Epidermal melanocyte (primary cell): ENCODE results near the gene CDK17.
"Not testable (repeated sequence)": the region's sequence is repeated elsewhere in the genome, so short reads cannot be mapped to it uniquely, and the experiment has no call there.

Experiments
- DNase-seq: peaks from one replicate; pipeline ENCODE4 v3.0.0; 2011; ENCODE audit warnings: low spot score; ENCODE audit not compliant: insufficient read length

CDK17 gene

GRCh38 chr12:96399919-96400630, at the start of gene CDK17:
TSS of gene CDK17 (minus strand) at chr12:96400439. CDS start at chr12:96334836, 65,603 bp downstream.
- DNase-seq, result peak; percentile 72

- DNase-seq, result no peak
Measured at GRCh38 chr12:96448300-96448699, 48.1 kb upstream of the CDK17 start.

GRCh38 chr12:96447256-96447655, 47.0 kb upstream of the CDK17 start:
- DNase-seq, result no peak

- DNase-seq, result no peak
Measured at GRCh38 chr12:96445691-96446583, 45.7 kb upstream of the CDK17 start.

GRCh38 chr12:96444399-96444798, 44.2 kb upstream of the CDK17 start:
- DNase-seq, result no peak

- DNase-seq, result no peak
Measured at GRCh38 chr12:96442906-96443305, 42.7 kb upstream of the CDK17 start.

GRCh38 chr12:96441816-96442215, 41.6 kb upstream of the CDK17 start:
- DNase-seq, result no peak

GRCh38 chr12:96438330-96438729, 38.1 kb upstream of the CDK17 start:
- no peak for DNase-seq

GRCh38 chr12:96437171-96437445, 36.9 kb upstream of the CDK17 start:
- DNase-seq, result no peak

GRCh38 chr12:96436366-96437170, 36.3 kb upstream of the CDK17 start:
- DNase-seq, result no peak

GRCh38 chr12:96434107-96434506, 33.9 kb upstream of the CDK17 start:
- no peak for DNase-seq

GRCh38 chr12:96432496-96433321, 32.5 kb upstream of the CDK17 start:
- not testable (repeated sequence) for DNase-seq

- no peak for DNase-seq
Measured at GRCh38 chr12:96431067-96431466, 30.8 kb upstream of the CDK17 start.

- DNase-seq, result peak; percentile 31
Measured at GRCh38 chr12:96427269-96427729, 27.1 kb upstream of the CDK17 start.

- no peak for DNase-seq
Measured at GRCh38 chr12:96425951-96426350, 25.7 kb upstream of the CDK17 start.

GRCh38 chr12:96425321-96425720, 25.1 kb upstream of the CDK17 start:
- no peak for DNase-seq

GRCh38 chr12:96424601-96425000, 24.4 kb upstream of the CDK17 start:
- DNase-seq, result no peak

- DNase-seq, result no peak
Measured at GRCh38 chr12:96422192-96422591, 22.0 kb upstream of the CDK17 start.

GRCh38 chr12:96421014-96421413, 20.8 kb upstream of the CDK17 start:
- DNase-seq, result no peak

- no peak for DNase-seq
Measured at GRCh38 chr12:96420277-96420835, 20.1 kb upstream of the CDK17 start.
